Ishikawa (cell line): ENCODE data around the gene GRXCR2.

Experiments
- CEBPB ChIP-seq: IDR thresholded peaks from 2 replicates; pipeline ENCODE4 v1.6.1; 2012
- CREB1 ChIP-seq: IDR thresholded peaks from 2 replicates; pipeline ENCODE4 v1.6.1; 2012; ENCODE audit warnings: low read depth
- EGR1 ChIP-seq: IDR thresholded peaks from 2 replicates; pipeline ENCODE4 v1.6.1; 2012
- EP300 ChIP-seq: IDR thresholded peaks from 2 replicates; pipeline ENCODE4 v1.6.1; 2012; ENCODE audit warnings: borderline replicate concordance
- FOXM1 ChIP-seq: IDR thresholded peaks from 2 replicates; pipeline ENCODE4 v1.6.1; 2012; ENCODE audit warnings: low read depth, borderline replicate concordance
- NFIC ChIP-seq: IDR thresholded peaks from 2 replicates; pipeline ENCODE4 v1.6.1; 2012
- RAD21 ChIP-seq: IDR thresholded peaks from 2 replicates; pipeline ENCODE4 v1.6.1; 2012; ENCODE audit warnings: low read depth
- REST ChIP-seq: IDR thresholded peaks from 2 replicates; pipeline ENCODE4 v1.6.1; 2012; ENCODE audit warnings: low read depth, mild to moderate bottlenecking
- TAF1 ChIP-seq: IDR thresholded peaks from 2 replicates; pipeline ENCODE4 v1.6.1; 2012; ENCODE audit warnings: low read depth, mild to moderate bottlenecking
- TCF12 ChIP-seq: IDR thresholded peaks from 2 replicates; pipeline ENCODE4 v1.6.1; 2012; ENCODE audit warnings: low read depth
- TEAD4 ChIP-seq: IDR thresholded peaks from 2 replicates; pipeline ENCODE4 v1.6.1; 2012
- USF1 ChIP-seq: IDR thresholded peaks from 2 replicates; pipeline ENCODE4 v1.6.1; 2012
- YY1 ChIP-seq: IDR thresholded peaks from 2 replicates; pipeline ENCODE4 v1.6.1; 2012; ENCODE audit warnings: low read depth
- ZBTB7A ChIP-seq: IDR thresholded peaks from 2 replicates; pipeline ENCODE4 v1.6.1; 2012; ENCODE audit warnings: low read depth
- TF ChIP-seq, protein P1 (sequence below): IDR thresholded peaks from 2 replicates; pipeline ENCODE4 v1.6.1; 2012

GRXCR2 gene

GRCh38 chr5:145818604-145819003, 54.2 kb downstream of the GRXCR2 start:
- TF ChIP-seq CREB1 (no peak), FOXM1 (no peak), CEBPB (no peak), RAD21 (no peak)

DNA sequence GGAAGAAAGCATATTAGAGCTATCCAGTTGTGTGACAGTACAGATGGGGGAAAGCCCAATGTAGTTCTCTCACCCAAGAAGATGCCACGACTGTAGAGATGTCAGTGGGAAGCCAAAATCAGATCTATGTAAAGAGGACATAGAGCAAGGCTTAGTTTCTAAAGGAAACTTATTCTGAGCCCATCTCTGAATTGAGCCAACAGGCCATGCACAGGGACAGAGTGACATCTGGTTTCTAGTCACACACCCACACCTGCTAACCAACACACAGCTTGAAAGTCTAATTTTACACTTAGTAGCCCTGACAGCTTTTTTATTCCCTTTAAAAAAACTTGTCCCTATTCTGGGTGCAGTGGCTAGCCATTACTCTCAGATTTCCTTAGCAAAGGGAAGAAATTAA, 59.9 kb downstream of the GRXCR2 start:
- TF ChIP-seq YY1: no peak
- no peak for TF ChIP-seq EP300
- no peak for TF ChIP-seq FOXM1
- no peak for TF ChIP-seq ZBTB7A
- no peak for TF ChIP-seq CEBPB
- no peak for TF ChIP-seq USF1
- no peak for TF ChIP-seq TAF1
- TF ChIP-seq EGR1: no peak
- no peak for TF ChIP-seq TEAD4
- TF ChIP-seq RAD21: no peak
- TF ChIP-seq, protein P1, sequence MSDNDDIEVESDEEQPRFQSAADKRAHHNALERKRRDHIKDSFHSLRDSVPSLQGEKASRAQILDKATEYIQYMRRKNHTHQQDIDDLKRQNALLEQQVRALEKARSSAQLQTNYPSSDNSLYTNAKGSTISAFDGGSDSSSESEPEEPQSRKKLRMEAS: no peak
- no peak for TF ChIP-seq CREB1
- no peak for TF ChIP-seq TCF12
- no peak for TF ChIP-seq REST
- TF ChIP-seq NFIC: no peak

DNA sequence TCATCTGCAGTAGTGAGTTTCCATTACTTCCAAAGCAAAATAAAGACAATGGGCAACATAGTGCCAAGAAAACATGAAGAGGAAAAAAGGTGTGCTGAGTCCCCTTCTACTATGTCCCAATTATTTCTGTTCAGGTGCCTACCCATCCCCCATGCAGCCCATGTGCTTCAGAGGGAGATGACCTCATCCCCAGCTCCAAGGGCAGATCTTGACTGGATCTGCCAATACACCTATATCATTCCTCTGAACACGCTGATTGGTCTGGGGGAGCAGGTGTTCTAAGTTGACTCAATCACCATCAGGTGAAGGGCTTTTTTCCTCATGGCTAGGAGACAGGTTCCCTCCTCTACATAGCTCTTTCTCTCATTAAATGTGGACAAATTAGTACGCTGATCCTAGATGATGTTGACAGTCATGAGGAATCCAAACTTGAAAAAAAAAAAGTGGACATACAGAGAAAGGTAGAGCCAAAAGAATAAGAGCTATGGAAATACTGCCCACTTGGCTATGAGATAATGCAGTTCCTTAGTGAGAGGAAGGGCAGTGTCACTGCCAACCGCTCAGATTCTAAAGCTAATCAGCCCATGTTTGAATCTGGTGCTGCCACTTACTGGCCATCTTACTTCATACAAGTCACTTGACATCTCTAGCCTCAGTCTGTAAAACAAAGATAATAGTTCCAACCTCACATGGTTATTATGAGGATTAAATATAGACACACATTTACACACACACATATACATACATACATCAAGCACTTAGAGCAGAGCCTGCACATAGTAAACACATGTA, 60.8 kb downstream of the GRXCR2 start:
- no peak for TF ChIP-seq TAF1
- no peak for TF ChIP-seq FOXM1
- TF ChIP-seq CEBPB: no peak
- no peak for TF ChIP-seq ZBTB7A
- TF ChIP-seq EP300: no peak
- peak; percentile 52 for TF ChIP-seq RAD21
